ENCODE measurements around the gene SAMD1.

The SAMD1 gene

DNA sequence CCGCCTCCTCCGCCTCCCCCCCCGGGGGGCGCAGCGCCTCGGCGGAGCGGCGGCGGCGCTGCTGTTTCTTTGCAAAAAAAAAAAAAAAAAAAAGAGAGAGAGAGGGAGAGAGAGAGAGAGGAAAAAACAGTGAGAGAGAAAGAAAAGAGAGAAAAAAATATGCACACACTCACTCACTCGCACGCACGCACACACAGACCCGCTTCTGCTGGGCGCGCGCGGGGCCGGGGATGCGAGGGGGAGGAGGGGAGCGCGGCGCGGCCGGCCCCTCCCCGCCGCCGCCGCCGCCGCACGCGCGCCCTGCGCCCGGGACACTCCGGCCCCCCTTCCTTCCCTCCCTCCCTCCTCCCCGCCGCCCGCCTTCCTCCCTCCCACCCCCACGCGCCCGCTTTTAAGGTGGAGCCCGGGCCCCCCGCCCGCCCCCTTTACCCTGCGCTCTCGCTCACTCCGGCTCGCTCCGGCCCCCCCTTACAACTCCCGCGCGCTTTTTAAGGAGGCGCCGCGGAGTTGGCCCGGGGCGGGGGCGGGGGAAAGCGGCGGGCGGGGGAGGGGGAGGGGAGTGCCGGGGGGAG is at the start of gene SAMD1:
Gene SAMD1, minus strand, starts transcription at position 243 of the 572 bp plus-strand sequence.
- peak; percentile 66 to 84 (median 68) for DNase-seq (ENCODE audit: low read depth in 3 of 3)

DNA sequence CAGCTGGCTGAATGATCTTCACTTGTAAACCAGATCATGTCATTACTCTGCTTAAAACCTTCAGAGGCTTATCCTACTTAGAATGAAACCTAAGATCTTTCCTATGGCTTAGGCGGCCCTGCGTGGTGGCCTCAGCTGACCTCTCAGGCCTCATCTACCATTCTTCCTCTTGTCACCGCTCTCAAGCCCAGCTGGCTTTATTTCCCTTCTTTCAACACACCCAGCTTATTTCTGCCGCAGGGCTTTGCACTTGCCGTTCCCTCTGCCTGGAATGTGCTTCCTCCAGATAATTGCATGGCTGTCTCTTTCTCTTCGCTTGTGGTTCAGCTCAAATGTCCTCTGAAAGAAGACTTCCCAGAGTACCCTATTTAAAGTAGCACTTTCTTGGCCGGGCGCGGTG is 49.4 kb upstream of the SAMD1 start:
- no peak for DNase-seq (ENCODE audit: low read depth in 3 of 3)

DNA sequence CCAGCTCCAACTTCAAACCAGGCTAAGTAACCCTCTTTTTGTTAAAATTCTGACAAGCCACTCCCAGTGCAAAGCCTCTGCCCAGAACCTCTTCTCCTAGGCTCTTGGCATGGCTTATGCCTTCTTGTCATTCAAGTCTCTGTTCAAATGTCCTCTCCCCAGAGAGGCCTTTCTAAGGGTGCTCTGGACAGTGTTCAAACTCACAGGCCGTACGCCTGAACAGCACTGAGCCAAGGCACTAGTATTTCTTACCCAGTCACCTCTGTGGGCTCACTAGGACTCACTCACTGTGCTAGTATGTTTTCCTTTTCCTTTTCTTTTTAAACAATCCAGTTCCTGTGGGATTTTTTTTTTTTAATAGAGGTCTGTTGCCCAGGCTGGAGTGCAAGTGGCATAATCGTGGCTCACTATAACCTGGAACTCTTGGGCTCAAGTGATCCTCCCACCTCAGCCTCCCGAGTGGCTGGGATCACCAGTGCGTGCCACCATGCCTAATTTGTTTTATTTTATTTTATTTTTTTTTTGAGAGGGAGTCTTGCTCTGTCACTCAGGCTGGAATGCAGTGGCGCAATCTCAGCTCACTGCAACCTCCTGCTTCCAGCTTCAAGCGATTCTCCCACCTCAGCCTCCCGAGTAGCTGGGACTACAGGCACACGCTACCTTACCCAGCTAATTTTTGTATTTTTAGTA is 48.2 kb upstream of the SAMD1 start:
- DNase-seq (ENCODE audit: low read depth in 3 of 3) = no peak

DNA sequence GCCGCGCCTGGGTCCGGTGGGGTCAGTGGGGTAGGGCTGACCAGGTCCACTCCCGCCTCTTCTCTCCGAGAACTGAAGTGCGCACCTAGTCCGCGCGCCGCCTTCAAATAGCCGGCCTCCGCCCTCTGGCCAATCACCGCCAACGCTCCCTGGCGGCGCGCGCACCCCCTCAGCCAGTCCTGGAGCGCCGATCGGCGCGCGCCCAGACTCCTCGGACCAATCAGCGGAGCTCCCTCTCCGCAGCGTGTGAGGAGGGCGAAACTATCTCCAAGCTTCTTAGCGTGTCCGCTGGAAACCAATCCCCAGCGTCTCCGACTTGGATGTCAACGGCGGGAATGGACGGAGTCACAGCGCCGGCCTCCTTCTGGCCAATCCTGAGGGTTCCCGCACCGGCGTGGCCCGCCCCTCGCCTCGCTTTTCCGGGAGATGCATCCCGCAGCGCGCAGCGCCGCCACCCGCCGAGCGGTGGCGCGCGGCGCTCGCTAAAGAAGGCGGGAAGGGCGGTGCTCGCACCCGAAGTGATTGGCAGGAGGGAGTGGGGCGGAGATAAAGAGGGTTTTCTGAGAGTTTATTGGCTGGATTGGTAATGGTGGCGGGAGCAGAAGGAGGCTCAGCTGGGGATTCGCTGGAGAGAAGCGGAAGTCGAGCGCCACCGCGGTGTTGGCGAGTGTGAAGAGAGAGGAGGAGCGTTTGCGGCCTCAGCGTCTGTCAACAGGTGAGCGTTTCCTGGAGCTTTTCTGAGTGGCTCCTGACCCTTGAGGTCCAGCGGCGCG is 46.1 kb upstream of the SAMD1 start, which contains the start of gene ASF1B:
Gene ASF1B, minus strand, starts transcription at position 81 of the 773 bp plus-strand sequence. CDS start 133 bp downstream, outside the sequence.
- peak; percentile 93 to 99 (median 96) for DNase-seq (ENCODE audit: low read depth in 3 of 3)

DNA sequence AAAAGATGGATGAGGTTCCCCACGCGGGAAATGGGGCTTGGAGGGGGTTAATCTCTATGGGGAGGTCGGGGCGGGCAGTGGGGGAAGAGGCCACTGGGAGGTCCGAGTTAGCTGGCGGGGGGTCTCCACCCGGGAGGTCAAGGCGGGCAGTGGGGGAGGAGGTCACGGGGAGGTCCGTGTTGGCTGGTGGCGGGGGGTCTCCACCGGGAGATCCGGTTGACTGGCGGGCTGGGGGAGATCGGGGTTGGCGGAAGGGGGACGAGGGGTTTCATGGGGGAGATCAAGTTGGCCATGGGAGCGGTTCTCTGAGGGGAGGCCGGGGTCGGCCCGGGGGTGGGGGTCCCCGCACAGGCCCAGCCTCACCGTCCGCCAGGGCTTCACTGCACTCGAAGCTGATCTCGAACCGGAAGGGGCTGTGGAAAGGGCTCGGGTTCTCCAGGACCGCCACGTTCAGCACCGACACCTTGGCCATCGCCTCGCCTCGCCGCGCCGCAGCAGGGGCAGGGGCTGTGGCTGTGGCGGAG is 45.5 kb upstream of the SAMD1 start:
- DNase-seq (ENCODE audit: low read depth in 3 of 3) = no peak

DNA sequence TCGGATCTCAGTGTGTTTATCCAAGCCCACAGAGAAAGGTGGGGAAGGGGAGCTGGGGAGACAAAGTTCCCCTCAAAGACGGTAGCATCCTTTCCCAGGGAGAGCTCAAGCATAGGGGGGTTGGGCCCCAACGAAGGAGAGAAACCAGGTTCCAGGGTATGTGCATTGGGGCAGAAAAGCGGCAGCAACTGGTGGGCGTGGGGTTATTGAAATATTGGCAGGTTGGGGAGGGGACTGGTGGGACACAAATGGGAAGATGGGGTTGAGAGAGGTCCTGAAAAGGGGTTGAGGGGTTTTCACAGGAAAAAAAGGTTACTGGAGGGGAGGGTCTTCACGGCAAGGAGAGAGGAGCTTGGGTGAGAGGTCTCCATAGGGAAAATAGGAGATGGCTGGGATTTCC is 44.8 kb upstream of the SAMD1 start:
- no peak for DNase-seq (ENCODE audit: low read depth in 3 of 3)

DNA sequence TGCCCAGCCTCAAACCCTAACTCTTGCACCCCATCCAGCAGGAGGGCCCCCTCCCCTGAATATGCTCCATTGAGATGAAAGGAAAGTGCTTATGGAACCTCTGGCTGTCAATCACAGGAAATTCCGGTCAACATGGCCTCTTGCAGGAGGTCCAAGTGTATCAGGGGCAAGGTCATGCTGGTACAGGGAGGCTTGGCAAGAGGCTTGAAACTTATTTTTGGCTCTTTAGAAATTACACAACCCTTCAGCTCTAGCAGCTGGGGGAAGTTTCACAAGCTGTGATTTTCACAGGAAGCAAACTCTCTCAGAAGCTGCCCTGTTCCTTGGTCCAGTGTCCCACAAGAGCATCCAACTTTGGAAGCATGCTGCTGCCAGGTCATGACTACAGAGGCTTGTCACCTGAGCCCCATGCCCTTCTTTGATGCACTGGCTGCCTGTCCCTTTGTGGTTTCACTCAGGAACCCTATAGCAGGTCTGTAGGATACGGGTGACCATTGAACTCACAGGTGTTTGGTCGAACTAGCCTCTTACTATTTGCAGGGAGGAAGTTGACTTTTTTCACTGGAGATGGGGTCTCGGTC is 37.5 kb upstream of the SAMD1 start:
- DNase-seq (ENCODE audit: low read depth in 3 of 3) = no peak

DNA sequence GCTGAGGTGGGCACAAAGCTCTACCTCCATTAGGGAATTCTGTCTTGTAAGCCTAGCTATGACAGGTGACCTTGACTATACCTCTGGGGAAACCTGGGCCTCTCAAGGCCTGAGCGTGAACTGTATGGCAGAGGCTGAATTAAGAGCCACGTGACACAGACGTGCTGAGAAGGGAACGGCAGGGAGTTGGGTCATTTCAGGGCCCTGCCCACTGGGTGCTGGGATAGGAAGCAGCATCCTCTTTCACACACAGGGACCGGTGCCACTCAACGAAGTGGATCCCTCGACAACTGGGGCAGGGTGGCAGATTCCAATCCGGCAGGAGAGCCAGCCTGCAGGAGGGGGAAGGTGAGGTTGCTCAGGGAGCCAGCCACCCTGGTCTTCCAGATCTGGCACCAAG is 36.6 kb upstream of the SAMD1 start:
- no peak for DNase-seq (ENCODE audit: low read depth in 3 of 3)

DNA sequence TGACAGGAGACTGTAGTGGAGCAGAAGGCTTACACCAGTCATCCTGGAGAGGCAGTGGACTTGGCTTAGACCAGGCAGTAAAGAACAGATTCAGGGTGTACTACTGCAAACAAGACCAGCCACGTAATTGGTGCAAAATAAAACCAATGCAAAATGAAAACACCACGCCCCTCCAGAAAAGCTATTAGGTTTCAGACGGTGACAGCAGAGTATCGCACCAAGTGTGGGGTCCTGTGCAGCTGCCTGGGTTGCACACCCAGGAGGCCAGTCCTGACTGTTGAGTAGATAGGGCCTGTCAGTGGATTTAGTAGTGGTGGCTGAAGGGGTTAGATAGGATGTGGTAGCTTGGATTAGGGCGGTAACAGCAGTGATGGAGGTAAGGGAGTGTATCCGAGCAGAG is 32.4 kb upstream of the SAMD1 start:
- no peak for DNase-seq (ENCODE audit: low read depth in 3 of 3)

DNA sequence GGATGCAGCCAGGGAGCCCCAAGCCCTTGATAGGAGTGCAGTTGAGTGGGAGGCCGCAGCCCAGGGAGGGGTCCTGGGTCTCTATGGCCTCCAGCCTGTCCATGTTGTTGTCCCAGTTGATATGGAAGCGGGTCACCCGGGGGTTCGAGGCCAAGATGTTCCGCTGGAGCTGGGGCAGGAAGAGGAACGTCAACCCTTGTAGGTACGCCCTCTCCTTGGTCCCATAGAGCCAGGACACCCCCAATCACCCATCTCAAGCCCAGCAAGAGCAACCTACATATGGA is 29.9 kb upstream of the SAMD1 start:
- no peak for DNase-seq (ENCODE audit: low read depth in 3 of 3)

DNA sequence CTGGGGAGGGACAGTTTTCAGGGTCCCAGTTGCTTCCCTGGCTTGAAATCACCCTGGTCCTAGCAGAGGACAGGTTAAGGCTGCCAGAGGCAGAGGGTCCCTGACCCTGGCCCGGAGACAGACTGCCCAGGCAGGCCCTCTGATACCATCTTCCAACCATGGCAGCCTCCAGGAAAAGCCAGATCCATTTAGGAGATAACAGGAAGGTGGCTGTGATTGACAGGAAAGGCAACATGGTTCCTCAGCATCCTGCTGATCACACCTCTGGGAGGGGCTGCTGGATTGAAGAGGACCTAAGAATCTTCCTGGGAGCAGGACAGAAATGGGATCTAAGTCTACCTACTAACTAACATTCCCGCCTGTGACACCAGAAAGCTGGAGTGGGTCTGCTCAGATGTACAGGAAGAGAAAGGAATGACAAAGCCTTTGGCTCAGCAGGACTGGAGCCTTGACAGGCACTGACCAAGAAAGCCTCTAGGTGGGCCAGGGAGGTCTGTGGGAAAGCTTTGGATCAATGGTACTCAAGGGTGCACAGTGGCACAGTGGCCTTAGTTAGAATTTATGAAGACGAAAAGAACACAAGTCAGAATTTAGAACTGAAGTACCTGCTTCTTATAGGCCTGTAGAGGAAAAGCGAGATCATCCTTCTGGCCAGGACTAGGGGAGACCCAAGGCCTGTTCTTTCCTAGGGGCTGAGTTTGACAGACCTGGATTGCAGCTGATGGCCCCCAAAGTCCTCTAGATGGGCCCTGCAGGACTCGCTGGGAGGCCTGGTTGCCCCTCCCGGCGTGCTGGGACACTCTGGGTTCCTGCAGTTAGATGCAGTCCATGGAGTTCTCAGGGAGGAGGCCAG is 29.3 kb upstream of the SAMD1 start:
- no peak for DNase-seq (ENCODE audit: low read depth in 3 of 3)

DNA sequence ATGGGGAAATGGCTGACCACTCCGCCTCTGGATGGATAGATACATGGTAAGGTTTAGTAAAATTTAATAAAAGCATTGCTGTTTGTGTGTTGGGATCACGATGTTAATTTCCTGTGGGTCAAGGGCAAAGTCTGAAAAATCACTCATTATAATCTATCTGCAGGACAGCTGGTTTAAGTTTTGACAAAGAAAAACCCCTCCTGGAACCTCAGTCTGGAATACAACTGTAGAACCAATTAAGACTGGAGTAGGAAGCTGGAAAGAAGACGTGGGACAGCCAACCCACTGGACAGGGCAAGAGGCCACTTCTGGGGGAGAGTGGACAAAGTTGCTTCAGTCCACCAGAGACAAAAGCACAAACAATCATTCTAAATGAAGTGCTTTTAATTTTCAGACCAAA is 28.6 kb upstream of the SAMD1 start:
- DNase-seq (ENCODE audit: low read depth in 3 of 3) = no peak

DNA sequence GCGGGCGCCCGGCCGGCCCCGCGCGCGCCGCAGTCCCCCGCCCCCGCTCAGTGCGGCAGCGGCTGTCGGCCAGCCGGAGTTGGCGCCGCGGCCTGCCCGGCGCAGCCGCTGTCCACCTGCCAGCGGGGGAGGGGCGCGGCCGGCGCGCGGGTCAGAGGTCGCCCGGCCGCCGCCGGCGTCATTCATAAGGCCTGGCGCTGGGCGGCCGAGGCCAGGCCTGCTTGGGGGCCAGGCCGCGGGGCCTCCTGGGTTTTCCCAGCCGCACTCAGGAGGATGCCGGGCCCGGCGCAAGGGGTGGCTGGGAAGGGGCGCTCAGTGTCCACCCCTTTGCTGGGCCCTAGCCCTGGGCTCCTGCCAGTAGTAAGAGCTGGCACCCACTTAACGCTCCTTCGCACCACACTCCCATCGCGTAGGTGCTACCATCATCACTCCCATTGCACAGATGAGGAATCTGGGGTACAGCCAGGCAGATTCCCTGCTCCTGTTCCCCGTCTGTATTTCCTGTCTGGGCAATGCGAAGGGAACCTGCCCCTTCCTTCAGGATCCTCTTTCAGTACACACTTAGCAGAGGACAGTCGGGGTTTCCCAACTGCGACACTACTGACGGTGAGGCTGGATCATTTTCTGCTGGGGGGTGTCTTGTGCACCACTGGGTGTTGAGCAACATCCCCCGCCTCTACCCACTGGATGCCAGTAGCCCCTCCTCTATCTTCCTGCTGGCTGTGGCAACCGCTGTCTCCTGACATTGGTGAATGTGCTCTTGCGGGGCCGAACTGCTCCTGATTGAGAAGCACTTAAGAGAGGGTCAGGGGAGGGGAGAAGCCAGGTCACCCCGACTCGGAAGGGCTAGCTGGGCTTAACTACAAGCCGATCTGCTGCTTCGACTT is 27.9 kb upstream of the SAMD1 start:
- DNase-seq (ENCODE audit: low read depth in 3 of 3) = no peak

DNA sequence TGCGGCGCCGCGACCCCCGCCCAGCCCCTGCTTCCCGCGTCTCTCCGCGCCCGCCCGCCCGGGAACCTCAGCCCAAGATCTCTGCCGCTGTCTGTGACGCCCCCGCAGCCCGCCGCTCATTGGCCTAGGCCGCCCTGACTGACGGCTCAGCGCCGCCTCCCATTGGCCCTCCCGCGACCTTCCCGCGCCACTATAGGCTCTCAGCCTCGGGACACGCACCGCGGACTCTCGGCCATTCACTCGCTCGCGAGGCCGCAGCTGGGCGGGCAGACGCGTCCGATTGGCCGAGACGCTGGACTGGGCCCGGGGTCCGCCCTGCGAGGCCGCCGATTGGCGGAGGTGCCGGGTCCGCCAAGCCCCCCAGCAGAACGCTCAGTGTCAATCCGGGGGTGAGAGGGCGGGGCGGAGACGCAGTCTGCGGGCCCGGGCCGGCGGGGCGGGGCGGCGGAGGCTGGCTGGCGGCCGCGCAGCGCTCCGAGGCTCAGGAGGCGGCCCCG is 27.2 kb upstream of the SAMD1 start, which contains the start of gene PRKACA:
Gene PRKACA, minus strand, starts transcription at position 95 of the 497 bp plus-strand sequence. CDS start 215 bp downstream, outside the sequence.
- peak; percentile 95 to 98 (median 95) for DNase-seq (ENCODE audit: low read depth in 3 of 3)

DNA sequence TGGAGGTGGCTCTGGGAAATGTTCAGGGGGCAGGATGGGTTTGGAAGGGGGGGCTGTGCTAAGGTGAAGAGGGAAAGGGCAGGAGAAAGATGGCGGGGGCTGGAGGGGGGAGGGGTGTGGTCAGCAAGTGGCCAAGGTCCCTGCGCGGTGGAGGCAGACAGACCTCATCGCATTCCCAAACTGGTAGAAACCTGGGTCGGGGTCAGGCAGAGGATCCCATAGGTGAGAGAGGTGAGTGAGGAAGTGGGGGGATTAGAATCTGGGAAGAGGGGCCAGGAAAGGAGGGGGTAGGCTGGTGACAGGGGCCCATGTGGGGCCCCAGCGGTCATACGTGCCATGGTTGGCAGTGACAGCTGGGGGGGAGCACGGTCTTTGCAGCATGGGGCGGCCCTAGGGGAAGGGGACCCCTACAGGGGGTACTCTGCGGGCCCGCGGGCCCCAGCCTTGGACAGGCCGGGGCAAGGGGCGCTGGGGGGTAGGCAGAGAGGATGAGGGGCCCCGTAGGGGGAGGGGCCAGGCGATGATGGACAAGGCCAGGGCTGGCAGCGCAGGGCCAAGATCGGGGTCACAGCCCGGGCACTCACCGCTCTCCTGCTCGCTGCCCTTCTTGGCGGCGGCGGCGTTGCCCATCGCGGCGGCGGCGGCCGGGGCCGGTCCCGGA is 26.5 kb upstream of the SAMD1 start:
- no peak for DNase-seq (ENCODE audit: low read depth in 3 of 3)

DNA sequence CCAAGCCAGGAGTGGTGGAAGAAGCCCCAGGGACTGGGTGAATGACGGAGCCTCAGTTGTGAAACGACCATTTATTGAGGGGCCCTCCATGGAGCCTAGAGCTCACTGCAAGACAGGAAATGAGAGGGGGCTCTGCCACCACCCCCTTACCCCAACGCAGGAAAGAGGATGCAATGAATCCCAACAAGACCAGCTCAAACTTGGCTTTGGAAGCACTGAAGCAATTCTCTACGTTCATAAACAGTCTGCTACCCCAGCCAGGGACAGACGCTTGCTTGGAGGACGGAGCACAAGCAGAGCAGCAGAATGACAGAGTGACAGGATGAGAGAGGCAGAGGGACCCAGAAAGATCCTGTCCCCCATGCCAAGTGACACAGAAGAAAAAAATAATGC is 26.0 kb upstream of the SAMD1 start:
- DNase-seq (ENCODE audit: low read depth in 3 of 3) = no peak

DNA sequence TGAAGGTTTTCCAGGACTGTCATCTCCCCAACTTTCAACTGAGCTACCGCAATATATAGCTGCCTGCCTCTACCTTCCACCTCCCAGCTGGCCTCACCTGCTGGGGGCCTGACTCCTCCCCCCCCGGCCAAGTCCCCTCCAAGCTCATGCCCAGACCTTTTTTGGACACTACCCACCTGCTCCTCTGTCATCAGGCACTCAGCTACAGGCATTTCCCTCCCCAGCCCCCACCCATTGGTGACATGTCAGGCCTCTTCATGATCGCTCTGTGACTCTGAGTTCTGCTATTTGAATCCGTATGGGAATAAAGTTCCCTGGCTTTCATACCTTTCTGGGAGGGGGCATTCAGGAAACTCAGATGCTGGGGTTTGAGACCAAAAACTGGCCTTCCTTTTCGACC is 25.2 kb upstream of the SAMD1 start:
- DNase-seq (ENCODE audit: low read depth in 3 of 3) = no peak

DNA sequence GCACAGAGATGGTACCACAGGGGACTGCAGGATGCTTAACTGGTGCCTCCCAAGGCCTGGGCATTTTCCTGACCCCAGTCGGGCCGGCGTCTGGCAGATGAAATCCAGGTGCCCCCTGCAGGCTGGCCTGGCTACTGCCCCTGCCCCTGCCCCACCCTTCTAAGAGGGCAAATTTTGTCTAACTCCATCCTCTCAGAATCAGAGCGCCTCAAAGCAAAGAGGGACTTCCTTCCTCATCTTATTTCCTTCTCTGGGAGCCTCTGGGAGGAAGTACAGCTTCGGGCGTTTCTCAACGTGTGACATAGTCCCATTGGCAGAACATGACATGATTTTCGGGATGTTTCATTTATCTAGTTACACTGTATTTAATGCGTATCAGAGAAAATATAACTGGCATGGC is 24.3 kb upstream of the SAMD1 start:
- peak in 2 of 3 donors; percentile 31 to 49 for DNase-seq (ENCODE audit: low read depth in 3 of 3)

DNA sequence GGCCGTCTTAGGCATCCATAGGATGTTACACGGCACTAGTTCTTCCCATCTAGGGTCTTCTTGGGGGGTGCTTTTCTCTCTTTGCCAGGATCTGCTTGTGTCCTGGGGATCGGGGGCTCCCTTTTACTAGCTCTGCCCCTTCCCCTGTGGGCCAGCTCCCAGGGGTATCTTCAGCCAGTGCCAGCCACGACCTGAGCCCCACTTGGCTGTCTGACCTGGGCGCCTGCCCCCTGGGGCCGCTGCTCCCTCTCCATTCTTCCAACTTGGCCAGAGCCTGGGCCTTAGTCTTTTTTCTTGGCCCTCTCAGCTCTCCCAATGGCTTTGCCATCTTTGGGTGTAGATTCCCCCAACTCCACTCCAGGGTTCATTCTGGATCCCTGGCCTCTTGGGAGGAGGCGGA is 23.9 kb upstream of the SAMD1 start:
- no peak for DNase-seq (ENCODE audit: low read depth in 3 of 3)
